HG02678 (cell line): ENCODE measurements around the gene ADGRA3.
"Not testable (repeated sequence)": the region's sequence is repeated elsewhere in the genome, so short reads cannot be mapped to it uniquely, and the experiment has no call there.

ENCODE experiments used
- ATAC-seq: cut with Tn5 transposase; IDR thresholded peaks from one replicate; pipeline ENCODE4 v1.9.1; 2021; ENCODE audit warnings: mild to moderate bottlenecking, moderate library complexity; ENCODE audit not compliant: unreplicated experiment

Gene ADGRA3

GRCh38 chr4:22482250-22483127 is 33.4 kb downstream of the ADGRA3 start:
- no peak for ATAC-seq

DNA sequence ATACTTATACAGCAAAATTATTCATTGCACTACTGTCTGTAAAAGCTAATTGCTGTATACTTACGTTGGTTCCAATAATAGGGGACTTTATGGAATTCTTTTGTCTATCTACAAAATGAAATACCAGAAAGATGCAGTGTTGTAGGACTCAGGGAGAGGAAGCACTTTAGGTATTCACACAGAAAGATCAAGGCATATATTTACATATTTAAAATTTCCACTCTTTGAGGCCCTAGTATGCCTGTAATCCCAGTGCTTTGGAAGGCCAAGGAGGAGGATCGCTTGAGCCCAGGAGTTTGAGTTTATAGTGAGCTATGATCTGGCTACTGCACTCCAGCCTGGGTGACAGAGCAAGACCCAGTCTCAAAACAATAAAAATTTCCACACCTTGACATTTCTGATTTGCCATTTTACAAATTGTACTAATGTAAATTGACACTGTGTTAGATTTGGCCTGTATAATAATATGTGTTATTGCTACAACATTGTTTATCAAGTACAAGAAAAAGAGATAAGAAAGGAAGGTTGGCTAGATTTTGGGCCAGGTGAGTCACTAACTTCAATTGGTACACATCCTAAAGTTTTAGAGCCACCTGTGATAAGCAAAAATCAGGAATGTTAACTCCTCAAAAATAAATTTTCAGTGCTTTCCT is 35.1 kb downstream of the ADGRA3 start:
- ATAC-seq, result no peak

- no peak for ATAC-seq
These were observed 37.4 kb downstream of the ADGRA3 start for GRCh38 chr4:22478426-22478825.

- no peak for ATAC-seq
These were observed 38.1 kb downstream of the ADGRA3 start for GRCh38 chr4:22477813-22478182.

DNA sequence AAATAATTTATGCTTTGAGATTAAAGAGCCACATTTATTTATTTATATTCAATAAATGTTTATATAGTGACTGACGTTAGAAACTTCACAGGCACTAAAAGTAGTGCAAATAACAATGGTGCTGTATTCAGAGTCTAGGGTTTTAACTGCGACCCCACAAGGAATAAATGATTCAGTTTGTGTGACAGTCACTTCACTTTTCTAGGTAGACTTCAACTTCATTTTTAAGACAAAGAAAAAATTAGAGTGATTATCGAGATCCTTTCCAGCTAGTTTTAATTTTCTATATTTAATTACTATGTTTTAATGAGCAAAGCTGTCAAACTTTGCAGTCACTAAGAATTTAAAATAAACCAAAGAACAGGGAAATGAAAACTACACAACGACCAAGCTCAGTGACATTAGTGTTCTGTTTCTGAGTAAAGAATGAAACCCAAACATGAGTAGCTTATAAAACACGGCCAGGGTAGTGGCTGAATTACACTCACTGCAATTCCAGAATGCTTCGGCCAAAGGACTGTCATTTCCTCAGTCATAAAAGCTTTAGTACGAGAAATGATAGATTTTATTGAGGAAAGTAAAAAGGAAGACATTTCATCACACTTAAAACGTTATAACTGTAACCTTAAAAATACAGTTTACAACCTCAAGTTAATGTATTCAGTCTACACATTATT is 38.6 kb downstream of the ADGRA3 start:
- ATAC-seq, result no peak

GRCh38 chr4:22476011-22476410 is 39.9 kb downstream of the ADGRA3 start:
- no peak for ATAC-seq

- ATAC-seq, result not testable (repeated sequence)
These were observed 40.6 kb downstream of the ADGRA3 start for GRCh38 chr4:22475311-22475646.

GRCh38 chr4:22474636-22475310 is 41.1 kb downstream of the ADGRA3 start:
- no peak for ATAC-seq

- ATAC-seq, result no peak
These were observed 42.6 kb downstream of the ADGRA3 start for GRCh38 chr4:22473268-22473667.

DNA sequence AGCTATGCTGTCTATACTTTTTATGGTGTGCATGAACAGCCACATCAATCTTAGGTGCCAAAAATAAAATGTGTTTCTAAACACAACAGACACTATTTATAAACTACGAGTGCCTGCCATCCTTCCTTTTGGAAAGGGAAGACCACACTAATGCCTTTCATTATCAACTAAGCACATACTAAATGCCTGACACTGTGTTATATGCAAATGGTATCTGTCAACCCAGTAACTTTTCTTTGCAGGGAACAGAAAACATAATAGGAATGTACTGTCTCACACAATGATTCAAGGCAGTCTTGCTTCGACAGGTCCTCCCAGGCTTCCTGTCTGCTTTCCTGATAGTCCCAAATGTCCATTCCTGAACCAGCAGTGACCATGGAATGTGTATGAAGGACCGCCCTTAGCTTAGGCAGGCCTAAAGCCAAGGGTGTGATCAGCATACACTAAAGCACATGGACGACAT is 43.8 kb downstream of the ADGRA3 start:
- no peak for ATAC-seq

DNA sequence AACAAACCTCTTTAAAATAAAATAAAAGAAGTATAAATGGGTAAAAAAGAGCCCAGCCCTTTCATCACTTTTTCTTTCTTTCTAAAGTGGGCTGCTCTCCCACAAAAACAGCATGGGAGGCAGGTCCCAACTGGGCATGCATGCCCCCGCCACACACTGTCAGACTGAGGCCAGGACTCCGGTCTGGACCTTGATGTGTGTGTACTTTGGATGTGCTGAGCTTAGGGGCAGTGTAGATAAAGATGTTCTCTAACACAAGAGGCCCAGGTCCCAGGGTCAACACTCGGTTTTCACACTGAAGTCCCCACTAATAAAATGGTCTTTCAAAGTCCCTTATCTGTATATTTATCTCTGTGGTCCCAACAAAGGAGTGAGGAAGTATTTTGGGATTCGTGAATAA is 44.4 kb downstream of the ADGRA3 start:
- ATAC-seq, result no peak

DNA sequence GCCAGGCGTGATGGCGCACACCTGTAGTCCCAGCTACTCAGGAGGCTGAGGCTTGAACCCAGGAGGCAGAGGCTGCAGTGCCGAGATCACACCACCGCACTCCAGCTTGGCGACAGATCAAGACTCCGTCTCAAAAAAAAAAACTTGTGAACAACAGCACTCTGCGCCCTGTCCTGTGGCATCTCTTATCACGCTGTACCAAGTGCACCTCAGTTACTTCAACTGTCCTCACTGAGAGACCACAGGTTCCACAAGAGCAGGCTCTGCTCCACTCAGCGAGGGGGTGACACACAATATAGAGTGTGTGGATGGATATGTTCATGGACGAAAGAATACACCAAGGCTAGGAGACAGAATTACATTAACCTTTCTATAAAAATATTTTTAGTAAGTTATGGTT is 49.3 kb downstream of the ADGRA3 start:
- no peak for ATAC-seq

- no peak for ATAC-seq
These were observed 49.9 kb downstream of the ADGRA3 start for GRCh38 chr4:22465996-22466395.

- ATAC-seq, result no peak
These were observed 50.5 kb downstream of the ADGRA3 start for GRCh38 chr4:22465349-22465748.

DNA sequence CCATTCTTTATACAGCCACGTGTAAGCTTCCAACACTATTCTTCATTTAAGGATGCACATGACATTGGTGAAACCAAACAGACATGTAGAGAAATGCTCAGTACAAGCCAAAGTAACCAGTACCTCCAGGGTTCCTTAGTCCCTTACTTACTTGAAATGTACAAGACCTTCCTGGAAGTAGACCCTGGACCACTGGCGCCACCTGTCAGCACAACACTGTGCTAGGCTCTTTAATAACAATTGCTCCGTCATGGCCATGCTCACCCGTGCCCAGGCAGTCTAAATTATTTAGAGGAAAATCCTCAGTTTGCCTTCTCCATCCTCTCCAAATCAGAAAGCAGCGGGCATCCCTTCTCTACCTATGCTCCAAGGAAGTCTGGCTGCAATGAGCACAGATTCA is 52.7 kb downstream of the ADGRA3 start:
- ATAC-seq, result no peak

GRCh38 chr4:22462688-22463087 is 53.2 kb downstream of the ADGRA3 start:
- ATAC-seq, result no peak

GRCh38 chr4:22460266-22460665 is 55.6 kb downstream of the ADGRA3 start:
- ATAC-seq, result no peak

DNA sequence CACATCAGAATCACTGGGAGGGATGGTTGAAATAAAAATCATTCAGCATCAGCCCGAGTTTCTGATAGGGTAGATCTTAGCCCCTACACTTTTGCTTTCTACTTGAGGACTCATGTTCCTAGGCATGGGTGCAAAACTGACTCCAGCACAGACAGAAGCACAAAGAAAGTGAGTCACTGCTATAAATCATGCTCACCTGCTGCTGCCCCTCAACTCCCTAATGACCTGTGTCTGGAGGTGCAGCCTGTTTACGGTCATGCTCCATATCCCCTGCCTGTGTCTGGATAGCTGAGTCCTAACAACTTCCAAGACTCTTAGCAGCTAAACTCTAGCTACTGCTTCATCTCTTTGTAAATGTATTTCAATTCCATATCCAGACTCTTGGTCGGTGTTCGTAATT is 57.8 kb downstream of the ADGRA3 start:
- no peak for ATAC-seq

- ATAC-seq, result no peak
These were observed 58.5 kb downstream of the ADGRA3 start for GRCh38 chr4:22457348-22457747.

DNA sequence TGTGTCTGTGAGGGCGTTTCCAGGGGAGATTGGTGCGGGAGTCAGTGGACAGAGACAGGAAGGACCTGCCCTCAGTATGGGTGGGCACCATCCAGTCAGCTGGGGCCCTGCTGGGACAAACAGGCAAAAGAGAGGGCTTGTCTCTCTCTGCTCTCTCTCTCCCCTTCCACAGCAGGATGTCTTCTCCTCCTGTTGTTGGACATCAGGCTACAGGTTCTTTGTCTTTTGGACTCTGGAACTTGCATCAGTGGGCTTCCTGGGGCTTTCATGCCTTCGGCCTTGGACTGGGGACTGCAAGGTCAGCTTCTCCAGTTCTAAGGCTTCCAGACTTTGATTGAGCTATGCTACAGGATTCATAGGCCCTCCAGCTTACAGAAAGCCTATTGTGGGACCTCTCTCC is 59.6 kb downstream of the ADGRA3 start:
- no peak for ATAC-seq

DNA sequence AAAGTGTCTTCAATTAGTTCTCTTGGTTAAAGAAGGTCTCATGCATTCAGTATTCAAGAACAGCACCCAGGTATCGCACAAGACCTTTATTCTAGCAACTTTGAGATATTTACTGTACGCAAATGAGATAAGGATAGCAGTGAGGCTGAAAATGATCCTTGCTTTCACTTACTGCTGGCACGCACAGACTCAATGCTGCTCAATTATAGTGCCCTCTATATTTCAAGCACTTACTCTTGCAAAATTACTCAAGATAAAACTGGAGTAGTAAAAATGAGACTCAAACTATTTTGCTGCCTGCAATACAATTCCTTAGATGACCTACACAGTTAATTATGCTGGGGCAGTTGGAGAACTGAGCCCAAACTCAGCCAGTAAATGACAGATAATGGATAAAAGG is 60.9 kb downstream of the ADGRA3 start:
- no peak for ATAC-seq
